Thyroid gland (tissue), 4 donors: ENCODE measurements around the gene PMEPA1.

Experiments used
- CTCF ChIP-seq, 6 experiments: fragments of 200-600 bp in 3 of 6; fragments of 450-650 bp in 3 of 6; sonication (generic) in 3 of 6; IDR thresholded peaks; one replicate each; pipeline ENCODE4 v1.5.1; 2016 to 2019; ENCODE audit warnings: antibody characterized with exemption in 6 of 6, mild to moderate bottlenecking in 2 of 6, inconsistent platforms in 1 of 6, moderate library complexity in 1 of 6
- POLR2A ChIP-seq, 2 donors: fragments of 450-650 bp; IDR thresholded peaks; one replicate each; pipeline ENCODE4 v1.6.1; 2017; ENCODE audit warnings: antibody characterized with exemption in 2 of 2, mild to moderate bottlenecking in 2 of 2, moderate library complexity in 1 of 2

DNA sequence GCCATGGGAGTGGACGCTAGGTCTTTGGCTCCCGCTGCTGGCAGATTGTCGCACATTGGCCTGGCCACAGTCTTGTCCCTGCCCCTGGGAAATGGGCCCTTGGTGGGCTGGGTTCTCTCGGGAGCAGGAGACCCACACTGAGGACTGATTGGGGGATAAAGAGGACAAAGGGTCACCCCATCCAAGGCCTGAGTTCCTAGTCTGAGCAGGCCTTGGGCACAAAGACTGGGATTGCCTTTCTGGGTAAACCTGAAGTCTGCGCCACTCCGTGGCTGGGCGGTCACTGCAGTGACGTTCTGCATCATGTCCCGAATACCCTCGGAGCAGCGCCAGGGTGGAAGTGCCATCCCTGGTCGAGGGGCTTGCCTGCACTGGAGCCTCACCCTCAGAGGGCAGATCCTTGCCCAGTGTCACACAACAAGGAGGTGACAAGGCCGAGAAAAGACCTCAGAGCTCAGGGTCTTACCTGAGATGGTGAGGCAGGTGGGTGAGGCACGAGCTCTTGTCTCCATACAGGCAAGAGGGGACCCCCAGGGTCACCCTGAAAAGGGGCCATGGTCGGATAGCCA lies 53.5 kb downstream of the PMEPA1 start:
- TF ChIP-seq CTCF (IDR thresholded peaks at IDR 0.05), result no peak
- TF ChIP-seq POLR2A (IDR thresholded peaks at IDR 0.05), result no peak
